ENCODE measurements around the gene OR4F17.
"Not testable (repeated sequence)": the region's sequence is repeated elsewhere in the genome, so short reads cannot be mapped to it uniquely, and the experiment has no call there.

OR4F17 gene, protein sequence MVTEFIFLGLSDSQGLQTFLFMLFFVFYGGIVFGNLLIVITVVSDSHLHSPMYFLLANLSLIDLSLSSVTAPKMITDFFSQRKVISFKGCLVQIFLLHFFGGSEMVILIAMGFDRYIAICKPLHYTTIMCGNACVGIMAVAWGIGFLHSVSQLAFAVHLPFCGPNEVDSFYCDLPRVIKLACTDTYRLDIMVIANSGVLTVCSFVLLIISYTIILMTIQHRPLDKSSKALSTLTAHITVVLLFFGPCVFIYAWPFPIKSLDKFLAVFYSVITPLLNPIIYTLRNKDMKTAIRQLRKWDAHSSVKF

DNA sequence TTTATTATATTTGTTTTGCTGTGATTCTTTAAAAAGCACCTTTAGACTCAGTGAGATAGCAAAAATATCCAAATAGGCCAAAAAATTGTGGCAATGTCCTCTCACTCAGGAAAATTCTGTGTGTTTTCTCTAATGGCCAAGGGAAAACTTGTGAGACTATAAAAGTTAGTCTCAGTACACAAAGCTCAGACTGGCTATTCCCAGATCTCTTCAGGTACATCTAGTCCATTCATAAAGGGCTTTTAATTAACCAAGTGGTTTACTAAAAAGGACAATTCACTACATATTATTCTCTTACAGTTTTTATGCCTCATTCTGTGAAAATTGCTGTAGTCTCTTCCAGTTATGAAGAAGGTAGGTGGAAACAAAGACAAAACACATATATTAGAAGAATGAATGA lies at the start of gene OR4F17:
OR4F17 (plus strand) TSS at position 301 of the 400 bp plus-strand sequence. CDS start 3,575 bp downstream, outside the sequence.
- not testable (repeated sequence) for DNase-seq

DNA sequence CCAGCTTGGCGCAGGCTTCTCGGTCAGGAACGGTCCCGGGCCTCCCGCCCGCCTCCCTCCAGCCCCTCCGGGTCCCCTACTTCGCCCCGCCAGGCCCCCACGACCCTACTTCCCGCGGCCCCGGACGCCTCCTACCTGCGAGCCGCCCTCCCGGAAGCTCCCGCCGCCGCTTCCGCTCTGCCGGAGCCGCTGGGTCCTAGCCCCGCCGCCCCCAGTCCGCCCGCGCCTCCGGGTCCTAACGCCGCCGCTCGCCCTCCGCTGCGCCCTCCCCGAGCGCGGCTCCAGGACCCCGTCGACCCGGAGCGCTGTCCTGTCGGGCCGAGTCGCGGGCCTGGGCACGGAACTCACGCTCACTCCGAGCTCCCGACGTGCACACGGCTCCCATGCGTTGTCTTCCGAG lies 36.1 kb upstream of the OR4F17 start:
- DNase-seq, result peak; percentile 49

DNA sequence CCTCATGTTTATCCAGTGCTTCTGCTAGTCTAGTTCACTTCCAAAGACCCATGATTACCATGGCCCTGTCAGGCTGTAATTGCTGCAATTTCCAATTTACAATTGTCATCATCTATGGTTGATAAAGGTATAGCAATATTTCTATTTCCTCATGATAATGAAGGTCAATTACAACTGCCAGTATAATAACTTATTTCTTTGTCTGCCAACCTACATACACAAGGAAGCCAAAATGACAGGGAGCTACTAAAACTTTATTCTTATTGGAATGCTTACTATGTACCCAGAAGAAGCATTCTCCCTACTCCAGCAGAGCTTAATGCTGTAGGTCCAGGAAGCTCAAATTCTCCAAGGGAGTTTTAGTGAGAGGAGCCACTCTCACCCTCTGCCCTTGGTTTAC lies 24.0 kb upstream of the OR4F17 start:
- not testable (repeated sequence) for DNase-seq

DNA sequence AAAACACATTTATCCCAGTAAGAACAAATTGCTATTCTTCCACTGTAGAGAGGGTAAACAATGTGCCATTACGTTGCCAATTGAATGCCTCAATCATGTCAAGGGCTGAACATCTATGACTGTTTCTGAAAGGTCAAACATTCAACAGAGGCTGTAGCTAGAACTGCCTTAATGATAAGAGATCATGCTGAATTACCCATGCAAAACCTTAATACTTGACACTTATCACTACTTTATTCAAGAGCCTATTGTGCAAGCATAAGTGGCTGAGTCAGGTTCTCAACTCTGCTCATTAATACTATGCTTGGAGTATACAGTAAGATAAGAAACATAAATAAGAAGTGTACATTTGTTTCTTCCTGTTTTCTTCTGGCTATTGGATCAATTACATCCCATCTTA lies 23.3 kb upstream of the OR4F17 start:
- DNase-seq, result not testable (repeated sequence)

DNA sequence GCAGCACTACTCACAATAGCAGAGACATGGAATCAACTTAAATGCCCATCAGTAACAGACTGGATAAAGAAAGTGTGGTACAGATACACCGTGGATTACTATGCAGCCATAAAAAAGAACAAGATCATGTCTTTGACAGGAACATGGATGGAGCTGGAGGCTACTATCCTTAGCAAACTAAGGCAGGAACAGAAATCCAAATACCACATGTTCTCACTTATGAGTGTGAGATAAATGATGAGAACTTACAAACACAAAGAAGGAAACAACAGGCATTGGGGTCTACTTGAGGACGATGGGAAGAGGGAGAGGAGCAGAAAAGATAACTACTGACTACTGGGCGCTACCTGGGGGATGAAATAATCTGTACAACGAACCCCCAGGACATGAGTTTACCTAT lies 16.2 kb upstream of the OR4F17 start:
- DNase-seq, result not testable (repeated sequence)

DNA sequence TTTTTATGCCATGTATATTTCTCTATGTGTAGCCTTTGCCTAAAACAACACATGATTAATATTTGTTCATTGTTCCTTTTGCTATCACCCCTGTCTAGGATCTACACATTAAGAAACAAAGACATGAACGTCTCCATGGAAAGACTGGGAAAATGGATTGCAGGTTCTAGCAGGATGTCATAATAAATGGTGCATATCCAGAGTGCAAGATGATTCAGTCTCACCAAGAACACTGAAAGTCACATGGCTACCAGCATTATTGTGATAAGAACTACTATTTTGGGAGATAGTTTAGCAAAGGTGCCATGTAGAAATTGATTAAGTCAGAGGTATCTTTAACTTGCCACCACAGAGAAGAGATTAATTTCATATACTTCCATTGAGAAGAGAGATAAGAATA lies 12.1 kb upstream of the OR4F17 start:
- not testable (repeated sequence) for DNase-seq

DNA sequence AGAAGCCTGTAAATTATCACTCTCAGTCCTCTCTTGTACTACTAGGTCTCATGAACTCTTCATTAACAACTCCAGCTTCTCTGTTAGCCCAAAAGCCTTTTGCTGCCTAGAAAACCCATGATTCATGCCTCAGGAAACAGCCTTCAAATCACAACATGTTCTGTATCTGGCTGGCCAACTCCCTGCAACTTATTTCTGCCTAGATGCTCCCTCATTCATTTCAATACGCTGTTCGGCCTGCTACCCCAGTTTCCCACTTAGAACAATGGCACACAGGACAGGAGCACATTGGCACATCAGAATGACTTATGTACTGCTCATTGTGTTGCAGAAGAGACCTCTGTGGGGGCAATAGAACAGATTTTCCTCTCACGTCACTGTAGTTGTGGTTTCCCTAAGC lies 9.3 kb upstream of the OR4F17 start:
- DNase-seq, result not testable (repeated sequence)

DNA sequence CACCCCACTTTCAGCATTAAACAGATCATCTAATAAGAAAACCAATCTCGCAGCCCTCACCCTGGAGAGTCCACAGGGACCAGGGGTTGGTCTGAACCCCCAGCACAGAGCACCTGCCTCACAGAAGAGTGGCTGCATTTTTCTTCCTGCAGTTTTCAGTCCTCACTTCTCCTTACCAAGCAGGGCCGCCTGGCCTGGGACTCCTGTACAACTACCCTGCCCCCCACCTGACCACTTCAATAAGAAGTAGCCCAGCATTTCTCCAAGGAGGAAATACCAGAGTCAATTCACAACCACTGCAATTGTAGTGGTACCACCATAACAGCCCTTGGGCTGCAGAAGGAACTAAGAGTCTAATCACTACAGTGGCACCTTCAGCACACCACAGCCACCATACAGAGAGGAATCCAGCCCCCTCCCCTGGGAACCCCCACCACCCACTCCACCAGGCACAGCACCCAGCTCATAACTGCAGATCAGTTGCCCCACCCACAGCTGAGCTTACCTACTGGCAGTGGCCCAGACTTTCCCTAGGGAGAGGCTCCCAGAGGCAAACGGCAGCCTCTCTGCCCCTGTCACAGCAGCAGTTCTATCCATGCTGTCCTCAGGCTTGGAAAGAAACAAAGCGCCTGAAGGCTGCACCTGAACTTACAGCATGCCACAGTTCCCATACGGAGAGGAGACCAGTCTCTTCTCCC lies 13.7 kb downstream of the OR4F17 start:
- not testable (repeated sequence) for DNase-seq
